ENCODE data around the gene DPF3.

DPF3 gene

GRCh38 chr14:72889366-72889765, 4.5 kb downstream of the DPF3 start:
- peaks cover 13% of the 10 kb centered on the region for H3K4me1 ChIP-seq (ENCODE audit: control insufficient read depth, low read length)
- H4K20me1 ChIP-seq (ENCODE audit: control insufficient read depth, insufficient read depth, low read depth, low read length), result no peaks in the 10 kb centered on the region
- no peaks in the 10 kb centered on the region for H3K9me2 ChIP-seq (replicated peaks; ENCODE audit: control insufficient read depth, low read length)
- H3K79me2 ChIP-seq (ENCODE audit: control insufficient read depth, low read length), result no peaks in the 10 kb centered on the region
- no peak overlapping the region for H3K27ac ChIP-seq (ENCODE audit: low read depth, low read length)
- peaks cover 61% of the 10 kb centered on the region for H3K27me3 ChIP-seq (ENCODE audit: control insufficient read depth, low read length)
- H3K9me3 ChIP-seq (ENCODE audit: control insufficient read depth, insufficient read depth, low read length), result no peaks in the 10 kb centered on the region
- TF ChIP-seq CTCF (IDR thresholded peaks at IDR 0.05; ENCODE audit: low read depth, low read length, poor library complexity, severe bottlenecking), result no peak
- no peak overlapping the region for H3K4me3 ChIP-seq (ENCODE audit: low read length)
- no peak overlapping the region for H3K4me2 ChIP-seq (ENCODE audit: low read length)
- no peaks in the 10 kb centered on the region for H3F3A ChIP-seq (ENCODE audit: control insufficient read depth, insufficient read depth)
- H3K36me3 ChIP-seq (ENCODE audit: control insufficient read depth, low read length), result no peaks in the 10 kb centered on the region

- Histone ChIP-seq H3K4me2 (ENCODE audit: low read length) (no peak overlapping the region), H3F3A (ENCODE audit: control insufficient read depth, insufficient read depth) (no peaks in the 10 kb centered on the region), H3K27me3 (ENCODE audit: control insufficient read depth, low read length) (peaks cover 58% of the 10 kb centered on the region), H3K4me1 (ENCODE audit: control insufficient read depth, low read length) (peaks cover 11% of the 10 kb centered on the region), H3K27ac (ENCODE audit: low read depth, low read length) (no peak overlapping the region), H3K9me2 (replicated peaks; ENCODE audit: control insufficient read depth, low read length) (no peaks in the 10 kb centered on the region), H3K79me2 (ENCODE audit: control insufficient read depth, low read length) (no peaks in the 10 kb centered on the region), H3K4me3 (ENCODE audit: low read length) (no peak overlapping the region), H3K9me3 (ENCODE audit: control insufficient read depth, insufficient read depth, low read length) (no peaks in the 10 kb centered on the region), H3K36me3 (ENCODE audit: control insufficient read depth, low read length) (no peaks in the 10 kb centered on the region), H4K20me1 (ENCODE audit: control insufficient read depth, insufficient read depth, low read depth, low read length) (no peaks in the 10 kb centered on the region)
- TF ChIP-seq CTCF (IDR thresholded peaks at IDR 0.05; ENCODE audit: low read depth, low read length, poor library complexity, severe bottlenecking), result no peak
- no peak for TF ChIP-seq EZH2phosphoT487 (IDR thresholded peaks at IDR 0.05; ENCODE audit: borderline replicate concordance, low read length)
Measured at GRCh38 chr14:72888636-72889201, 5.2 kb downstream of the DPF3 start.

- Histone ChIP-seq H3F3A (ENCODE audit: control insufficient read depth, insufficient read depth) (no peaks in the 10 kb centered on the region), H3K4me3 (ENCODE audit: low read length) (no peak overlapping the region), H3K27ac (ENCODE audit: low read depth, low read length) (no peak overlapping the region), H3K4me2 (ENCODE audit: low read length) (no peak overlapping the region), H3K27me3 (ENCODE audit: control insufficient read depth, low read length) (peaks cover 53% of the 10 kb centered on the region), H3K4me1 (ENCODE audit: control insufficient read depth, low read length) (peaks cover 9% of the 10 kb centered on the region), H3K9me3 (ENCODE audit: control insufficient read depth, insufficient read depth, low read length) (no peaks in the 10 kb centered on the region), H3K79me2 (ENCODE audit: control insufficient read depth, low read length) (no peaks in the 10 kb centered on the region), H3K9me2 (replicated peaks; ENCODE audit: control insufficient read depth, low read length) (no peaks in the 10 kb centered on the region), H4K20me1 (ENCODE audit: control insufficient read depth, insufficient read depth, low read depth, low read length) (no peaks in the 10 kb centered on the region), H3K36me3 (ENCODE audit: control insufficient read depth, low read length) (no peaks in the 10 kb centered on the region)
- TF ChIP-seq EZH2phosphoT487 (IDR thresholded peaks at IDR 0.05; ENCODE audit: borderline replicate concordance, low read length) (no peak), CTCF (IDR thresholded peaks at IDR 0.05; ENCODE audit: low read depth, low read length, poor library complexity, severe bottlenecking) (no peak)
Measured at GRCh38 chr14:72888192-72888591, 5.7 kb downstream of the DPF3 start.
